OCI-LY7 (cell line): ENCODE measurements around the gene ACER3. TPM values are rescaled to one million over a fixed set of nuclear protein-coding genes. Genes with fewer than 3 reads are reported as not detected.

Experiments
- BruUV-seq: library from RNA; stranded (reverse); fragments of 400-500 nt; replicated peaks from 2 replicates; lab custom pipeline; 2021; lab: Mats Ljungman, UMichigan
- CTCF ChIA-PET: fragments of 300-600 bp; sonication (Branson Sonifier 250); formaldehyde crosslinking; loops from one replicate; lab custom pipeline; 2022; ENCODE audit warnings: antibody characterized with exemption; ENCODE audit not compliant: unreplicated experiment; lab: Charles Lee
- POLR2A ChIA-PET: fragments of 300-600 bp; sonication (Branson Sonifier 250); formaldehyde crosslinking; loops from one replicate; lab custom pipeline; 2022; ENCODE audit warnings: antibody characterized with exemption; lab: Charles Lee
- DNase-seq: peaks from one replicate; pipeline ENCODE4 v3.0.0-alpha.2; 2015; ENCODE audit warnings: low spot score
- H2AFZ ChIP-seq: fragments of 200-600 bp; sonication (generic), shearing (Covaris generic); 2 replicates; pipeline ENCODE4 v1.6.1; 2014; ENCODE audit warnings: mild to moderate bottlenecking, antibody characterized with exemption, low read length, moderate library complexity
- H3K27ac ChIP-seq: fragments of 200-600 bp; sonication (generic); 2 replicates; pipeline ENCODE4 v1.5.1; 2014; ENCODE audit warnings: mixed run types, low read depth, mild to moderate bottlenecking, moderate library complexity, low read length, inconsistent platforms; ENCODE audit not compliant: poor library complexity, severe bottlenecking
- H3K36me3 ChIP-seq: fragments of 200-600 bp; sonication (generic); 2 replicates; pipeline ENCODE4 v1.6.1; 2014; ENCODE audit warnings: mild to moderate bottlenecking, antibody characterized with exemption, low read length, moderate library complexity, mixed read lengths; ENCODE audit not compliant: insufficient read depth
- H3K4me1 ChIP-seq: fragments of 200-600 bp; sonication (generic); 2 replicates; pipeline ENCODE4 v1.5.1; 2014; ENCODE audit warnings: mild to moderate bottlenecking, low read length; ENCODE audit not compliant: insufficient read depth, poor library complexity, severe bottlenecking
- H3K4me2 ChIP-seq: fragments of 200-600 bp; sonication (generic); 2 replicates; pipeline ENCODE4 v1.6.1; 2014; ENCODE audit warnings: mild to moderate bottlenecking, low read length
- H3K4me3 ChIP-seq: fragments of 200-600 bp; sonication (generic); 2 replicates; pipeline ENCODE4 v1.5.1; 2014; ENCODE audit warnings: mild to moderate bottlenecking, low read depth, low read length; ENCODE audit not compliant: poor library complexity, severe bottlenecking
- H3K79me2 ChIP-seq: fragments of 200-600 bp; sonication (generic); 2 replicates; pipeline ENCODE4 v1.6.1; 2016; ENCODE audit warnings: low read depth, mild to moderate bottlenecking, low read length, moderate library complexity, mixed read lengths; ENCODE audit not compliant: insufficient read depth
- H3K9me2 ChIP-seq: fragments of 200-600 bp; sonication (generic); 2 replicates; pipeline ENCODE4 v1.6.1; 2016; ENCODE audit warnings: mild to moderate bottlenecking, low read length, mixed read lengths; ENCODE audit not compliant: insufficient read depth
- H3K9me3 ChIP-seq: fragments of 200-600 bp; sonication (generic); 2 replicates; pipeline ENCODE4 v1.6.1; 2014; ENCODE audit warnings: mild to moderate bottlenecking, mixed run types, low read length, mixed read lengths
- H4K20me1 ChIP-seq: fragments of 200-600 bp; sonication (generic); 2 replicates; pipeline ENCODE4 v1.6.1; 2014; ENCODE audit warnings: mild to moderate bottlenecking, antibody characterized with exemption, low read length, moderate library complexity, mixed read lengths; ENCODE audit not compliant: insufficient read depth
- EZH2phosphoT487 ChIP-seq: fragments of 200-600 bp; sonication (generic); IDR thresholded peaks from 2 replicates; pipeline ENCODE4 v1.6.1; 2018; ENCODE audit warnings: low read depth, borderline replicate concordance, mild to moderate bottlenecking, mixed run types, antibody characterized with exemption, low read length, moderate library complexity, mixed read lengths
- intact Hi-C: fragments of 100-400 bp; cut with micrococcal nuclease; formaldehyde crosslinking; loops from one replicate; pipeline ENCODE4 v1.10.0; 2022; ENCODE audit not compliant: unreplicated experiment
- total RNA-seq, 2 experiments: library from RNA; depleted of rRNA in 1 of 2; stranded (reverse); fragments of >200 nt in 1 of 2; shearing (Covaris generic) in 1 of 2; gene quantifications; 2 replicates each; pipeline ENCODE4 v1.2.3, GENCODE V29; 2014 to 2022
- TF ChIP-seq, protein P1 (sequence below): fragments of 200-600 bp; sonication (generic); conservative IDR thresholded peaks from 2 replicates; pipeline ENCODE4 v1.5.1; 2014; ENCODE audit warnings: mild to moderate bottlenecking, antibody characterized with exemption, low read length, moderate library complexity, mixed read lengths

Gene ACER3
- total RNA-seq, 2 experiments from 2014 or later, result 3.0 to 12.2 TPM

DNA sequence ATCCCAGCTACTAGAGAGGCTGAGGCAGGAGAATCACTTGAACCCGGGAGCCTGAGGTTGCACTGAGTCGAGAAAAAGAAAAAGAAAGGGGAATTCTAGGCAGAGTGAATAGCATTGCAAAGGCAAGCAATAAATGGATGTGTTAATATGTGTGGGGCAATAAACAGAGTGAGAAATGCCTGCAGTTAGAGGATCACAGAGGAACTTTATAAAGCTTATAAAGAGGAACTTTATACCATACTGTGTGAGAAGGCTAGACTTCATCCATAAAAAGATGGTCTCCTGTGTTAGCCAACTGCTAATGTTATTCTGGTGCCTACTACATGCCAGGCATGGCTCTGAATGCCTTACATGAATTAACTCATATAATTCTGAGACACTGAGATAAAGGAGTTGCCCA is 174.3 kb downstream of the ACER3 start:
- intact Hi-C loops, result loop anchor here (5.0 kb wide), 1 partner anchor 113 kb away; no protein-coding TSS in a partner anchor
- no peak overlapping the region for H3K4me3 ChIP-seq
- no peaks in the 10 kb centered on the region for H3K79me2 ChIP-seq
- no peak overlapping the region for H3K27ac ChIP-seq
- TF ChIP-seq, protein P1, sequence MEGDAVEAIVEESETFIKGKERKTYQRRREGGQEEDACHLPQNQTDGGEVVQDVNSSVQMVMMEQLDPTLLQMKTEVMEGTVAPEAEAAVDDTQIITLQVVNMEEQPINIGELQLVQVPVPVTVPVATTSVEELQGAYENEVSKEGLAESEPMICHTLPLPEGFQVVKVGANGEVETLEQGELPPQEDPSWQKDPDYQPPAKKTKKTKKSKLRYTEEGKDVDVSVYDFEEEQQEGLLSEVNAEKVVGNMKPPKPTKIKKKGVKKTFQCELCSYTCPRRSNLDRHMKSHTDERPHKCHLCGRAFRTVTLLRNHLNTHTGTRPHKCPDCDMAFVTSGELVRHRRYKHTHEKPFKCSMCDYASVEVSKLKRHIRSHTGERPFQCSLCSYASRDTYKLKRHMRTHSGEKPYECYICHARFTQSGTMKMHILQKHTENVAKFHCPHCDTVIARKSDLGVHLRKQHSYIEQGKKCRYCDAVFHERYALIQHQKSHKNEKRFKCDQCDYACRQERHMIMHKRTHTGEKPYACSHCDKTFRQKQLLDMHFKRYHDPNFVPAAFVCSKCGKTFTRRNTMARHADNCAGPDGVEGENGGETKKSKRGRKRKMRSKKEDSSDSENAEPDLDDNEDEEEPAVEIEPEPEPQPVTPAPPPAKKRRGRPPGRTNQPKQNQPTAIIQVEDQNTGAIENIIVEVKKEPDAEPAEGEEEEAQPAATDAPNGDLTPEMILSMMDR, result no peak
- no peak for TF ChIP-seq EZH2phosphoT487
- POLR2A ChIA-PET, result no interaction called here
- DNase-seq, result no peak
- CTCF ChIA-PET, result no interaction called here
- no peaks in the 10 kb centered on the region for H4K20me1 ChIP-seq
- H3K9me3 ChIP-seq, result no peaks in the 10 kb centered on the region
- no peaks in the 10 kb centered on the region for H3K4me1 ChIP-seq
- no TSS peak for BruUV-seq
- no peak overlapping the region for H3K4me2 ChIP-seq
- H2AFZ ChIP-seq, result no peak overlapping the region
- no peaks in the 10 kb centered on the region for H3K9me2 ChIP-seq
- H3K36me3 ChIP-seq, result no peaks in the 10 kb centered on the region

DNA sequence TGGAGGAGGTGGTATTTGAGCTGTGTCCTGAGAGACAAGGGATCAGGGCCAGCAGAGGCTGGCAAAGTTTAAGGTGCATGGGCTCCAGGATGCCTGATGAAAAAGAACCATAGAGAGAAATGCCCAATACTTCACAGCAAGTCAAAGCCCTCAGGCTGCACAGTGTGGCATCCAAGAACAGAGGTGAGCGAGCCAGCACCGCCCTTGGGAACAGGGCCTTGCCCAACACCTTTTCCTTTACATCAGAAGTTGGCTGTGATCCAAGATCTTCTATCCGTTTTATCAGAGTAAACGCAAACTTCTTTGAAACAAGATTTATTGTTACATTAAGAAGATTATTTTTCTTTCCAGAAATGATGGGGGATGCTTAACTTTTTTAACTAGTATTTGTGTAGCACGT is 174.9 kb downstream of the ACER3 start:
- H3K4me1 ChIP-seq, result no peaks in the 10 kb centered on the region
- intact Hi-C loops, result loop anchor here (5.0 kb wide), 1 partner anchor 113 kb away; no protein-coding TSS in a partner anchor
- BruUV-seq, result no TSS peak
- H3K9me2 ChIP-seq, result no peaks in the 10 kb centered on the region
- H4K20me1 ChIP-seq, result no peaks in the 10 kb centered on the region
- no peak overlapping the region for H2AFZ ChIP-seq
- H3K27ac ChIP-seq, result no peak overlapping the region
- H3K4me2 ChIP-seq, result no peak overlapping the region
- ChIA-PET CTCF (no interaction called here), POLR2A (no interaction called here)
- TF ChIP-seq, protein P1, result no peak
- TF ChIP-seq EZH2phosphoT487, result no peak
- H3K36me3 ChIP-seq, result no peaks in the 10 kb centered on the region
- H3K9me3 ChIP-seq, result no peaks in the 10 kb centered on the region
- no peaks in the 10 kb centered on the region for H3K79me2 ChIP-seq
- DNase-seq, result no peak
- H3K4me3 ChIP-seq, result no peak overlapping the region

DNA sequence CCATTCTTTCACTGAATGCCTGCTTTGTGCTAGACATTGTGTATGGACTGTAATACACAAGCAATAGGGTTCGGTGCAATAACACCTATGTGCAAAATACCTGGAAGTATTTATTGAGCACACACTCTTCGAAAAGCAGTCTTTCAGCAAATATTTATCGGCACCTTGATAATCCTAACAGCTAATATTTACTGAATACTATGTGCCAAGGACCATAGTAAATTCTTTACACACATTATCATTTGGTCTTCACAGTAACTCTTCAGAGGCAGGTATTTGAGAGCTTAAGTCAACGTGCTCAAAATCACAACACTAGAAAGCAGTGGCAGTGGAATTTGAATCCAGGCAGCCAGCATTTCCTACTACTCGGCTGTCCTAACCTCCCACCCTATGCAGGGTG is 175.7 kb downstream of the ACER3 start:
- TF ChIP-seq EZH2phosphoT487, result no peak
- TF ChIP-seq, protein P1, result no peak
- DNase-seq, result no peak
- Histone ChIP-seq H3K9me3 (no peaks in the 10 kb centered on the region), H3K4me1 (no peaks in the 10 kb centered on the region), H3K9me2 (no peaks in the 10 kb centered on the region), H3K4me2 (no peak overlapping the region), H2AFZ (no peak overlapping the region), H3K27ac (no peak overlapping the region), H3K36me3 (no peaks in the 10 kb centered on the region), H4K20me1 (no peaks in the 10 kb centered on the region), H3K4me3 (no peak overlapping the region), H3K79me2 (no peaks in the 10 kb centered on the region)
- ChIA-PET CTCF (no interaction called here), POLR2A (no interaction called here)
- intact Hi-C loops, result loop anchor here (5.0 kb wide), 1 partner anchor 114 kb away; no protein-coding TSS in a partner anchor
- no TSS peak for BruUV-seq
